Activated CD8-positive, alpha-beta memory T cell treated with anti-CD3 and anti-CD28 coated beads for 48 hours (primary cell): Measurements from ENCODE around the gene KDR.

Source experiments
- DNase-seq, 3 experiments: peaks; one replicate each; pipeline ENCODE4 v3.0.0-alpha.2; 2020; ENCODE audit warnings: low read depth in 2 of 3, low spot score in 2 of 3

Gene KDR

GRCh38 chr4:55031158-55031557 is 94.2 kb downstream of the KDR start:
- DNase-seq = no peak

GRCh38 chr4:55030589-55030988 is 94.8 kb downstream of the KDR start:
- no peak for DNase-seq

GRCh38 chr4:55029821-55030503 is 95.4 kb downstream of the KDR start:
- DNase-seq = no peak

- DNase-seq = no peak
These were observed 96.1 kb downstream of the KDR start for GRCh38 chr4:55029321-55029720.
